Sigmoid colon (tissue), 7 donors: ENCODE results near the gene MARF1. TPM values are rescaled to one million over a fixed set of nuclear protein-coding genes. Genes with fewer than 3 reads are reported as not detected.

Experiments
- DNase-seq: peaks from one replicate; pipeline ENCODE4 v3.0.0-alpha.2; 2019
- H3K27ac ChIP-seq, 4 donors: fragments of 200-600 bp; sonication (generic); one replicate each; pipeline ENCODE4 v1.5.1; 2016 to 2019; ENCODE audit warnings: mild to moderate bottlenecking in 1 of 4
- H3K27me3 ChIP-seq, 3 donors: fragments of 200-600 bp; sonication (generic); one replicate each; pipeline ENCODE4 v1.5.1; 2019; ENCODE audit warnings: mild to moderate bottlenecking in 1 of 3
- H3K36me3 ChIP-seq, 4 donors: fragments of 200-600 bp; sonication (generic); one replicate each; pipeline ENCODE4 v1.5.1; 2016 to 2019
- H3K4me1 ChIP-seq, 4 donors: fragments of 200-600 bp; sonication (generic); one replicate each; pipeline ENCODE4 v1.5.1; 2017 to 2019
- H3K4me3 ChIP-seq, 4 donors: fragments of 200-600 bp; sonication (generic); one replicate each; pipeline ENCODE4 v1.5.1; 2017 to 2019; ENCODE audit warnings: mild to moderate bottlenecking in 2 of 4, moderate library complexity in 1 of 4
- H3K9me3 ChIP-seq, 4 donors: fragments of 200-600 bp in 3 of 4; sonication (generic) in 3 of 4; one replicate each; pipeline versions ENCODE4 v1.5.1 to v1.6.1; 2013 to 2019
- EP300 ChIP-seq, 4 donors: sonication (generic); formaldehyde crosslinking; IDR thresholded peaks; one replicate each; pipeline ENCODE4 v1.6.1; 2017; ENCODE audit warnings: antibody characterized with exemption in 4 of 4
- POLR2A ChIP-seq, 2 donors: fragments of 450-650 bp; IDR thresholded peaks; one replicate each; pipeline ENCODE4 v1.6.1; 2016; ENCODE audit warnings: antibody characterized with exemption in 2 of 2, mild to moderate bottlenecking in 2 of 2, moderate library complexity in 2 of 2
- POLR2AphosphoS5 ChIP-seq, 4 donors: sonication (generic); formaldehyde crosslinking; IDR thresholded peaks; one replicate each; pipeline ENCODE4 v1.6.1; 2017; ENCODE audit warnings: antibody characterized with exemption in 4 of 4
- WGBS, 2 donors: extraction: QIAGEN DNeasy Blood & Tissue Kit; methylation state at CpG; one replicate each; pipeline ENCODE4 v1.1.7; 2013; 5-methylcytosine and 5-hydroxymethylcytosine counted together
- intact Hi-C: fragments of 100-400 bp; cut with DNase I; formaldehyde crosslinking; loops from one replicate; pipeline ENCODE4 v1.15.1; 2023
- polyA plus RNA-seq, 3 donors: library from polyadenylated mRNA; stranded (reverse); fragments of 200-250 nt; gene quantifications; one replicate each; pipeline ENCODE4 v1.2.3, GENCODE V29; 2013
- total RNA-seq, 4 donors: library from RNA; depleted of rRNA; stranded (reverse); fragments of >200 nt; gene quantifications; one replicate each; pipeline ENCODE4 v1.1.0, GENCODE V29; 2016
- TF ChIP-seq, protein P1 (sequence below), 4 experiments: fragments of 450-650 bp in 3 of 4; fragments of 200-600 bp in 1 of 4; IDR thresholded peaks; one replicate each; pipeline ENCODE4 v1.5.1; 2016 to 2019; ENCODE audit warnings: antibody characterized with exemption in 4 of 4, mild to moderate bottlenecking in 3 of 4, moderate library complexity in 2 of 4
- donor health status: healthy with polysubstance abuse.
- donor health status: Bipolar disorder and iron deficiency.
- donor health status: healthy.

The MARF1 gene
- total and polyA plus RNA-seq, 7 donors, result 13.8 to 76.7 (median 43.8) TPM

- H3K27ac ChIP-seq, result no peak overlapping the region
- no peaks in the 10 kb centered on the region for H3K27me3 ChIP-seq
- intact Hi-C loops, result no loop called here
- WGBS, 2 donors, result 89 to 96% methylated on average over 8 of the region's 8 CpGs
- TF ChIP-seq, protein P1, sequence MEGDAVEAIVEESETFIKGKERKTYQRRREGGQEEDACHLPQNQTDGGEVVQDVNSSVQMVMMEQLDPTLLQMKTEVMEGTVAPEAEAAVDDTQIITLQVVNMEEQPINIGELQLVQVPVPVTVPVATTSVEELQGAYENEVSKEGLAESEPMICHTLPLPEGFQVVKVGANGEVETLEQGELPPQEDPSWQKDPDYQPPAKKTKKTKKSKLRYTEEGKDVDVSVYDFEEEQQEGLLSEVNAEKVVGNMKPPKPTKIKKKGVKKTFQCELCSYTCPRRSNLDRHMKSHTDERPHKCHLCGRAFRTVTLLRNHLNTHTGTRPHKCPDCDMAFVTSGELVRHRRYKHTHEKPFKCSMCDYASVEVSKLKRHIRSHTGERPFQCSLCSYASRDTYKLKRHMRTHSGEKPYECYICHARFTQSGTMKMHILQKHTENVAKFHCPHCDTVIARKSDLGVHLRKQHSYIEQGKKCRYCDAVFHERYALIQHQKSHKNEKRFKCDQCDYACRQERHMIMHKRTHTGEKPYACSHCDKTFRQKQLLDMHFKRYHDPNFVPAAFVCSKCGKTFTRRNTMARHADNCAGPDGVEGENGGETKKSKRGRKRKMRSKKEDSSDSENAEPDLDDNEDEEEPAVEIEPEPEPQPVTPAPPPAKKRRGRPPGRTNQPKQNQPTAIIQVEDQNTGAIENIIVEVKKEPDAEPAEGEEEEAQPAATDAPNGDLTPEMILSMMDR (IDR thresholded peaks at IDR 0.05), result no peak
- TF ChIP-seq POLR2AphosphoS5 (IDR thresholded peaks at IDR 0.05) (no peak), POLR2A (IDR thresholded peaks at IDR 0.05) (no peak), EP300 (IDR thresholded peaks at IDR 0.05) (no peak)
- H3K4me3 ChIP-seq, result no peak overlapping the region
- no peaks in the 10 kb centered on the region for H3K9me3 ChIP-seq
- no peak for DNase-seq
- no peaks in the 10 kb centered on the region for H3K4me1 ChIP-seq
- peaks cover 21 to 97% (median 58%) of the 10 kb centered on the region in 4 donors for H3K36me3 ChIP-seq
Measured at GRCh38 chr16:15621889-15622288, 21.1 kb downstream of the MARF1 start.

GRCh38 chr16:15621456-15621855, 21.5 kb downstream of the MARF1 start:
- Histone ChIP-seq H3K27me3 (no peaks in the 10 kb centered on the region), H3K27ac (no peak overlapping the region), H3K4me1 (no peaks in the 10 kb centered on the region), H3K9me3 (no peaks in the 10 kb centered on the region), H3K4me3 (no peak overlapping the region), H3K36me3 (peaks cover 25 to 99% (median 62%) of the 10 kb centered on the region in 4 donors)
- intact Hi-C loops, result no loop called here
- WGBS, 2 donors, result 83 to 87% methylated on average over 4 of the region's 4 CpGs
- DNase-seq, result no peak
- TF ChIP-seq POLR2A (IDR thresholded peaks at IDR 0.05), result no peak
- no peak for TF ChIP-seq POLR2AphosphoS5 (IDR thresholded peaks at IDR 0.05)
- no peak for TF ChIP-seq EP300 (IDR thresholded peaks at IDR 0.05)
- TF ChIP-seq, protein P1 (IDR thresholded peaks at IDR 0.05), result no peak

DNA sequence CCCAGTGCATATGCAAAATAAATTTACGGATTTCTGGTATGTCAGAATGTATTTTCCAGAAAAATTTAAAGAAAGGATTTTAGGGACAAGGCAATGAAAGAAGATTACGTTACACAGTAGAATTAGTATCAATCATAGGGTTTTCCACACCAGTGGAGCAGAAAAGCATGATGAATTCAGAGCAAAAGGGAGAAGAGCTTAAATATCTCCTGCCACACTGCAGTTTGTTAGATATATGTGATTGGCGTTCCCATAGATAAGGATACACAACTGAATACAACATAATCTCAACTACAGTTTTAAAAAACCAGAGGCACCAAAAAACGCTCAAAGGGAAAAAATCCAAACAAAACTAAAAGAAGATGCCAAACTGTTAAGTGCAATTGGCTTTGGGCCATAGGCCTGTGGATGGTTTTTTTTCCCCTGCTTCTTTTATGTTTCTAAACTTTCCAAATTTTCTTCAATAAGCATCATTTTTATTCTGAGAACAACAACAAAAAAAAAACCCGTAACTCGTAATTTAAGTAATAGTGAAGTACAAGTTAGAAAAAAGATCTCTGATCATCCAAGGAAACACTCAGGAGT, 22.3 kb downstream of the MARF1 start:
- Histone ChIP-seq H3K27ac (no peak overlapping the region), H3K9me3 (no peaks in the 10 kb centered on the region), H3K27me3 (no peaks in the 10 kb centered on the region), H3K4me1 (no peaks in the 10 kb centered on the region), H3K36me3 (peaks cover 32 to 99% (median 69%) of the 10 kb centered on the region in 4 donors), H3K4me3 (no peak overlapping the region)
- TF ChIP-seq POLR2A (IDR thresholded peaks at IDR 0.05) (no peak), POLR2AphosphoS5 (IDR thresholded peaks at IDR 0.05) (no peak), EP300 (IDR thresholded peaks at IDR 0.05) (no peak)
- TF ChIP-seq, protein P1 (IDR thresholded peaks at IDR 0.05), result no peak
- intact Hi-C loops, result no loop called here
- 81 to 93% methylated on average over 6 of the region's 6 CpGs for WGBS, 2 donors
- DNase-seq, result no peak

GRCh38 chr16:15618392-15618791, 24.6 kb downstream of the MARF1 start:
- intact Hi-C loops, result no loop called here
- Histone ChIP-seq H3K4me3 (no peak overlapping the region), H3K27me3 (no peaks in the 10 kb centered on the region), H3K4me1 (no peaks in the 10 kb centered on the region), H3K36me3 (peaks cover 29 to 99% (median 59%) of the 10 kb centered on the region in 4 donors), H3K9me3 (no peaks in the 10 kb centered on the region), H3K27ac (no peak overlapping the region)
- DNase-seq, result no peak
- WGBS, 2 donors, result 91 to 95% methylated on average over 4 of the region's 4 CpGs
- TF ChIP-seq POLR2AphosphoS5 (IDR thresholded peaks at IDR 0.05), result no peak
- no peak for TF ChIP-seq EP300 (IDR thresholded peaks at IDR 0.05)
- TF ChIP-seq, protein P1 (IDR thresholded peaks at IDR 0.05), result no peak
- TF ChIP-seq POLR2A (IDR thresholded peaks at IDR 0.05), result no peak

DNA sequence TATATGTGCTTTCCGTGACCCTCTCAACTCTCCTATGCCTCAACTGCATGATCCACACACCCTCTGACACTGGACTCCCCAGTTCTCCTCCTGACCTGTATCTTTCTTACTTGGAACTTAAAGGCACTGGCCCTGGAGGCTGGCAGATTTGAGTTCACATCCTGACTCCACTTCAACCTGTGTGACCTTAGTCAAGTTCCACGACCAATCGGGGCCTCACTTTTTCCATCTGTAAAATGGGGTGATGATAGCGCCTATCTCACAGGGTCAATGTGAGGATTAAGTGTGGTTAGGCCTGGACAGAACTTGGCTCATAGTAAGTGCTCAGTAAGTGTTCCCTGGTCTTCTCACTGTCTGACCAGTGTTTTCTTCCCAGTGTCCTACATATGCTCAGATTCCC, 25.1 kb downstream of the MARF1 start:
- H3K27me3 ChIP-seq, result no peaks in the 10 kb centered on the region
- intact Hi-C loops, result no loop called here
- TF ChIP-seq POLR2AphosphoS5 (IDR thresholded peaks at IDR 0.05) (no peak), POLR2A (IDR thresholded peaks at IDR 0.05) (no peak), EP300 (IDR thresholded peaks at IDR 0.05) (no peak)
- TF ChIP-seq, protein P1 (IDR thresholded peaks at IDR 0.05), result no peak
- H3K27ac ChIP-seq, result no peak overlapping the region
- H3K9me3 ChIP-seq, result no peaks in the 10 kb centered on the region
- peaks cover 29 to 98% (median 59%) of the 10 kb centered on the region in 4 donors for H3K36me3 ChIP-seq
- DNase-seq, result no peak
- WGBS, 2 donors, result 97 to 98% methylated on average over 4 of the region's 4 CpGs
- no peak overlapping the region for H3K4me3 ChIP-seq
- no peaks in the 10 kb centered on the region for H3K4me1 ChIP-seq
